ENCODE results near the gene MAST4.

Gene MAST4

DNA sequence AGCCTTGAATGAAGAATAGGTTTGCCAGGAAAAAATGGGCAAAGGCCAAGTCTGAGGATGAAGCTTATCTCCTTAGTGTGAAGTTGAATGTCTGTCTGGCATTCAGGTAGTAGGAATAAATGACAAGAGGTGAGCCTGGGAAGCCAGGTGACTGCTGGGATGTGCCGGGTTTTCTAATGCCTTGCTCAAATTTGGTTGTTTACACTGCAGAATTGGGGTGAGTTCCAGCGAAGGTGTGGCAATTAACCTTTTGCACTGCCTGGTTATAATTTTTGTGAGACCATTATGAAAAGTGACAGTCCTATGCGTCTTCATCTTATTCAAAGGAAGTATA lies 73.6 kb downstream of the MAST4 start:
- TF ChIP-seq, protein P1, sequence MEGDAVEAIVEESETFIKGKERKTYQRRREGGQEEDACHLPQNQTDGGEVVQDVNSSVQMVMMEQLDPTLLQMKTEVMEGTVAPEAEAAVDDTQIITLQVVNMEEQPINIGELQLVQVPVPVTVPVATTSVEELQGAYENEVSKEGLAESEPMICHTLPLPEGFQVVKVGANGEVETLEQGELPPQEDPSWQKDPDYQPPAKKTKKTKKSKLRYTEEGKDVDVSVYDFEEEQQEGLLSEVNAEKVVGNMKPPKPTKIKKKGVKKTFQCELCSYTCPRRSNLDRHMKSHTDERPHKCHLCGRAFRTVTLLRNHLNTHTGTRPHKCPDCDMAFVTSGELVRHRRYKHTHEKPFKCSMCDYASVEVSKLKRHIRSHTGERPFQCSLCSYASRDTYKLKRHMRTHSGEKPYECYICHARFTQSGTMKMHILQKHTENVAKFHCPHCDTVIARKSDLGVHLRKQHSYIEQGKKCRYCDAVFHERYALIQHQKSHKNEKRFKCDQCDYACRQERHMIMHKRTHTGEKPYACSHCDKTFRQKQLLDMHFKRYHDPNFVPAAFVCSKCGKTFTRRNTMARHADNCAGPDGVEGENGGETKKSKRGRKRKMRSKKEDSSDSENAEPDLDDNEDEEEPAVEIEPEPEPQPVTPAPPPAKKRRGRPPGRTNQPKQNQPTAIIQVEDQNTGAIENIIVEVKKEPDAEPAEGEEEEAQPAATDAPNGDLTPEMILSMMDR (IDR thresholded peaks at IDR 0.05; ENCODE audit: borderline replicate concordance, control extremely low read depth, extremely low read depth, insufficient read depth, missing control alignments), result no peak
- in situ Hi-C loops (cut with MboI; ENCODE audit: low sequenced_read_pairs, unreplicated experiment), result no loop called here
- DNase-seq (ENCODE audit: low spot score), result no peak

DNA sequence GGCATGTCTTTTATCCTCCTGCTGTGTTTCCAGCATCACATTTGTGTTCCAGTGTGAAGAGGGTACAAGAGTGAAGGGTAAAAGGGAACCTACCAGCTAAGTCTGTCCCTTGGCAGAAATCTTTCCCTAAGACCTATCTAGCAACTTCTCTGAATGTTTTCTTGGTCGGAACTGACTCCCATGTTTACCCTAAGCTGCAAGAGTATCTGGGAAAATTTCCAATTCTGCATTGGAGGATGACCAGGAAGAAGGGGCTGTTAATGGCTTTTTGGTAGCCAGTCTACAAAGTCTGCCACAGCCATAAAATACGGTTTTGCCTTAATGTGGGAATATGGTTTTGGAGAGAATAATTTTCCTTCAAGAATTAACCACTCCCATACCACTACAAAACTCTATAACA lies 75.1 kb downstream of the MAST4 start:
- TF ChIP-seq, protein P1 (IDR thresholded peaks at IDR 0.05; ENCODE audit: borderline replicate concordance, control extremely low read depth, extremely low read depth, insufficient read depth, missing control alignments), result no peak
- no peak for DNase-seq (ENCODE audit: low spot score)
- in situ Hi-C loops (cut with MboI; ENCODE audit: low sequenced_read_pairs, unreplicated experiment), result no loop called here

- in situ Hi-C loops (cut with MboI; ENCODE audit: low sequenced_read_pairs, unreplicated experiment), result no loop called here
- TF ChIP-seq, protein P1 (IDR thresholded peaks at IDR 0.05; ENCODE audit: borderline replicate concordance, control extremely low read depth, extremely low read depth, insufficient read depth, missing control alignments), result no peak
- no peak for DNase-seq (ENCODE audit: low spot score)
These were observed 78.6 kb downstream of the MAST4 start for GRCh38 chr5:66674802-66675201.

- in situ Hi-C loops (cut with MboI; ENCODE audit: low sequenced_read_pairs, unreplicated experiment), result no loop called here
- DNase-seq (ENCODE audit: low spot score), result no peak
- TF ChIP-seq, protein P1 (IDR thresholded peaks at IDR 0.05; ENCODE audit: borderline replicate concordance, control extremely low read depth, extremely low read depth, insufficient read depth, missing control alignments), result no peak
These were observed 79.2 kb downstream of the MAST4 start for GRCh38 chr5:66675406-66675805.

DNA sequence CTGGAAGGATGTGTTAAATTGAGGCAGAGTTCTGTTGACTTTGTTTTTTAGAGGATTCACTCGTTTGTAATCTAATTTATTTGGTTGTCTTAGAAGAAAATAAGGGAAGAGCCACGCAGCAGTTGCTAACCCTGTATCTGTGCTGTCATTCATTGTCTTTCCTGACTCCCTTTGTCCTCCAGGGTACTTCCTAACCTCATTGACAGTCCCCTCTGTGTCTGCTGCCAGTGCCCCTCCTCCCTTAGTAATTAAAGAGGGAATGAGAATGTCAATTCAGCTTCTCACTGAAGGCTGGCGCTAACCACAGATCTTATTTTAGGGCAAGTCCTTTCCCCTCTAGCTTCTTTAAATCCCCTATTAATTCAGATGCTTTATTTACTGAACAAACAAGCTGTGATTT lies 84.0 kb downstream of the MAST4 start:
- TF ChIP-seq, protein P1 (IDR thresholded peaks at IDR 0.05; ENCODE audit: borderline replicate concordance, control extremely low read depth, extremely low read depth, insufficient read depth, missing control alignments), result no peak
- in situ Hi-C loops (cut with MboI; ENCODE audit: low sequenced_read_pairs, unreplicated experiment), result no loop called here
- no peak for DNase-seq (ENCODE audit: low spot score)

- in situ Hi-C loops (cut with MboI; ENCODE audit: low sequenced_read_pairs, unreplicated experiment), result no loop called here
- no peak for DNase-seq (ENCODE audit: low spot score)
- TF ChIP-seq, protein P1 (IDR thresholded peaks at IDR 0.05; ENCODE audit: borderline replicate concordance, control extremely low read depth, extremely low read depth, insufficient read depth, missing control alignments), result no peak
These were observed 84.6 kb downstream of the MAST4 start for GRCh38 chr5:66680804-66681203.

- DNase-seq (ENCODE audit: low spot score), result no peak
- TF ChIP-seq, protein P1 (IDR thresholded peaks at IDR 0.05; ENCODE audit: borderline replicate concordance, control extremely low read depth, extremely low read depth, insufficient read depth, missing control alignments), result no peak
- in situ Hi-C loops (cut with MboI; ENCODE audit: low sequenced_read_pairs, unreplicated experiment), result no loop called here
These were observed 88.5 kb downstream of the MAST4 start for GRCh38 chr5:66684663-66685062.

Measured in GM13976 (cell line).